C4-2B (cell line): ENCODE data around the gene LGR6.

Experiments
- ZFX ChIP-seq: fragments of 450-650 bp; IDR thresholded peaks from 2 replicates; pipeline ENCODE4 v1.6.1; 2017
- TF ChIP-seq, protein P1 (sequence below): fragments of 450-650 bp; conservative IDR thresholded peaks from 2 replicates; pipeline ENCODE4 v1.5.1; 2017; ENCODE audit warnings: mild to moderate bottlenecking

- TF ChIP-seq, protein P1, sequence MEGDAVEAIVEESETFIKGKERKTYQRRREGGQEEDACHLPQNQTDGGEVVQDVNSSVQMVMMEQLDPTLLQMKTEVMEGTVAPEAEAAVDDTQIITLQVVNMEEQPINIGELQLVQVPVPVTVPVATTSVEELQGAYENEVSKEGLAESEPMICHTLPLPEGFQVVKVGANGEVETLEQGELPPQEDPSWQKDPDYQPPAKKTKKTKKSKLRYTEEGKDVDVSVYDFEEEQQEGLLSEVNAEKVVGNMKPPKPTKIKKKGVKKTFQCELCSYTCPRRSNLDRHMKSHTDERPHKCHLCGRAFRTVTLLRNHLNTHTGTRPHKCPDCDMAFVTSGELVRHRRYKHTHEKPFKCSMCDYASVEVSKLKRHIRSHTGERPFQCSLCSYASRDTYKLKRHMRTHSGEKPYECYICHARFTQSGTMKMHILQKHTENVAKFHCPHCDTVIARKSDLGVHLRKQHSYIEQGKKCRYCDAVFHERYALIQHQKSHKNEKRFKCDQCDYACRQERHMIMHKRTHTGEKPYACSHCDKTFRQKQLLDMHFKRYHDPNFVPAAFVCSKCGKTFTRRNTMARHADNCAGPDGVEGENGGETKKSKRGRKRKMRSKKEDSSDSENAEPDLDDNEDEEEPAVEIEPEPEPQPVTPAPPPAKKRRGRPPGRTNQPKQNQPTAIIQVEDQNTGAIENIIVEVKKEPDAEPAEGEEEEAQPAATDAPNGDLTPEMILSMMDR = no peak
- TF ChIP-seq ZFX = no peak
Measured at GRCh38 chr1:202152399-202152798, 41.2 kb upstream of the LGR6 start.
